ENCODE data around the gene GTF2E1. TPM values are rescaled to one million over a fixed set of nuclear protein-coding genes. Genes with fewer than 3 reads are reported as not detected.

Gene GTF2E1
- total RNA-seq, 1 donor from 2014 or later: 25.9 TPM

DNA sequence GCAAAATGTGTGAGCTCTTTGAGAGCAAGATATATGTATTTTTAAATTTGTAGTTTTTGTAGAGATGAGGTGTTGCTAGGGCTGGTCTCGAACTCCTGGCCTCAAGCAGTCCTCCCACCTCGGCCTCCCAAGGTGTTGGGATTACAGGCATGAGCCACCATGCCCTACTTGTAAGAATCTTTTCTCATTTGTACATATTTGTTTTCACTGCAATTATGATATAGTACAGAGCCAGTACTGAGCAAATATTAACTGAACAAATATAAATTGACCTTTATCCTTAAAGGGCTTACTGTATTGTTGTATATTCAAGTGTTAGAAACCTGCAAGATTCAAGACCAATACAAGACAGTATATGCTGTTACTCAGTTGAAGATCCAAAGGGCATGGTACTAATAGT lies 53.4 kb downstream of the GTF2E1 start:
- H3K9me3 Mint-ChIP-seq: no peaks in the 10 kb centered on the region
- no peaks in the 10 kb centered on the region for H3K4me1 Mint-ChIP-seq
- peaks cover 3% of the 10 kb centered on the region for H3K27me3 Mint-ChIP-seq
- H3K4me3 Mint-ChIP-seq: no peak overlapping the region
- no peaks in the 10 kb centered on the region for H3K36me3 Mint-ChIP-seq (ENCODE audit: low read depth)
- no peak overlapping the region for H3K27ac Mint-ChIP-seq
- intact Hi-C loops (cut with micrococcal nuclease): loop anchor here (1.0 to 10.0 kb wide), 4 partner anchors 53 to 551 kb away; partner anchors contain the start of genes GTF2E1 and RABL3
- DNase-seq: no peak

DNA sequence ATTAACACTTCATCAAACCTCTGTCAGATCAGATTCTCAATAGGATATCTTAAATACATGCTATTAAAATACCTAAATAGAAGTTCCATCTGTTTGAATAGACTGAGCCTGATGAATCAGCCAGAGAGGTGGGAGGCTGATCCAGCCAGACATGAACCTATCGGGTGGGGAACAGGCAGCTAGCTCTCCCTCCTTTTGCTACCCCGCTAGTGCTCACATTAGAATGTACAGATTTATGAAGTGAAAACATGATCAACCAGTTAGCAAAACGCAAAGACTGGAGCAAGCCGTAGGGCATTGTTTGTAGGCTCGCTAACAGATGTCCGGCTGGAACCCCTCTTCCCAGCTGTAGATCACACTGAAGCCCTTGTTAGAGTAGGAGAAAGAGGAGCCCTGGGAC lies 54.4 kb downstream of the GTF2E1 start:
- H3K27ac Mint-ChIP-seq: no peak overlapping the region
- no peaks in the 10 kb centered on the region for H3K36me3 Mint-ChIP-seq (ENCODE audit: low read depth)
- H3K4me1 Mint-ChIP-seq: no peaks in the 10 kb centered on the region
- peaks cover 3% of the 10 kb centered on the region for H3K27me3 Mint-ChIP-seq
- no peak overlapping the region for H3K4me3 Mint-ChIP-seq
- no peaks in the 10 kb centered on the region for H3K9me3 Mint-ChIP-seq
- DNase-seq: no peak
- intact Hi-C loops (cut with micrococcal nuclease): loop anchor here (10.0 kb wide), 2 partner anchors 382 to 552 kb away; no protein-coding TSS in a partner anchor

DNA sequence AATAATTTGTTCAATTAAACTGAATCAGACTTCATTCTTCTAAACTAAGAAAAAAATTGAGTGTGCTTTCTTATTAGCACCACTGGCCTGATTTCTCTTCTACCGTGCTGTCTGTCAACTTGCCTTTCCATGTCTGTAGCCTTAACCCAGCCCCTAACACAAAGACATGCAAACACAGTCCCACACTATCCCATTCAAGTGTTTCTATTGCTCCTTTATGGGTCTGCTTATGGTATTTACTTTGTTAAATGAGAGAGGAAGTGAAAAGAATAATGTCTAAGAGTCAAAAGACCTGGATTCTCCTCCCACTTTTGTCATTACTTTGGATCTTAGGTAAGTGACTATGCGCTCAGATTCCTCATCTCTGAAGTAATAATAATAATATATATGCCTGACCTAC lies 55.3 kb downstream of the GTF2E1 start:
- Mint-ChIP-seq H3K27me3 (peaks cover 3% of the 10 kb centered on the region), H3K4me1 (no peaks in the 10 kb centered on the region), H3K27ac (no peak overlapping the region), H3K4me3 (no peak overlapping the region), H3K9me3 (no peaks in the 10 kb centered on the region), H3K36me3 (ENCODE audit: low read depth) (no peaks in the 10 kb centered on the region)
- intact Hi-C loops (cut with micrococcal nuclease): loop anchor here (10.0 kb wide), 2 partner anchors 383 to 553 kb away; no protein-coding TSS in a partner anchor
- DNase-seq: no peak

DNA sequence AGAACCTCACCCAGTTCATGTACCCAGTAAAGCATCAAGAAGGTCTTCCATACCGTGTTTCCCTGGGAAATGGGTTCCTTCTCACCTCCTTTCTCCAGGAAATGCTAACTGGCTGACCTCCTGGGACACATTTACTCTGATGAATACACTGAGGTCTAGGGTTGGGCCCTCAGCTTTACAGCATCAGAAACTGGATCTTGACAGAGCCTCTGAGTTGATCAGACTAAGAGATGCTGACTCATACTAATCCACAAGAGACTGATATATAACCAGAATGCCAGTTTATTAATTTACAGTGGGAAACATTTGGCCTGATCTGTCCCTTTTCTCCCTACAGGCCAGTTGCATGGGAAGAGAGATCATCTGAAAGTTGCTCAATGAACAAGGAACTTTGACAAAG lies 55.8 kb downstream of the GTF2E1 start:
- no peak for DNase-seq
- intact Hi-C loops (cut with micrococcal nuclease): loop anchor here (10.0 kb wide), 2 partner anchors 384 to 554 kb away; no protein-coding TSS in a partner anchor
- Mint-ChIP-seq H3K4me3 (no peak overlapping the region), H3K9me3 (no peaks in the 10 kb centered on the region), H3K4me1 (no peaks in the 10 kb centered on the region), H3K27me3 (peaks cover 3% of the 10 kb centered on the region), H3K36me3 (ENCODE audit: low read depth) (no peaks in the 10 kb centered on the region), H3K27ac (no peak overlapping the region)

DNA sequence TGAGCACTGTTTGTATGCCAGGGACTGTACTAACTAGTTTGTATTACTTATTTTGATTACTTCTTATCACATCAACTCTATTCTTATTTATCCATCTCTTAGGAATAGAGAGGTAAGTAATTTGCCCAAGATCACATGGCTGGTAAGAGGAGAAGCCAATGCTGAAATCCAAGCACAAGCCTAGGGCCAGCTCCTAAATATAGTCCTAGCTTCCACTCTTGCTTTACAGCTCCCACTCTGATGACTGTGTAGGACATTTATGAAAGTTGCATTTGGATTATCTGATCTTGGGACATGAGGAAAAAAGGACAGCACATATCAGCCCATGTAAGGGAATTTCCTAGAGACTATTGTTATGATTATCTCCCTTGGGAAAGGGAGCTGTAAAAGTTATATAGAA lies 58.1 kb downstream of the GTF2E1 start:
- intact Hi-C loops (cut with micrococcal nuclease): no loop called here
- Mint-ChIP-seq H3K4me1 (no peaks in the 10 kb centered on the region), H3K4me3 (no peak overlapping the region), H3K27ac (no peak overlapping the region), H3K36me3 (ENCODE audit: low read depth) (no peaks in the 10 kb centered on the region), H3K9me3 (no peaks in the 10 kb centered on the region), H3K27me3 (peaks cover 2% of the 10 kb centered on the region)
- no peak for DNase-seq

DNA sequence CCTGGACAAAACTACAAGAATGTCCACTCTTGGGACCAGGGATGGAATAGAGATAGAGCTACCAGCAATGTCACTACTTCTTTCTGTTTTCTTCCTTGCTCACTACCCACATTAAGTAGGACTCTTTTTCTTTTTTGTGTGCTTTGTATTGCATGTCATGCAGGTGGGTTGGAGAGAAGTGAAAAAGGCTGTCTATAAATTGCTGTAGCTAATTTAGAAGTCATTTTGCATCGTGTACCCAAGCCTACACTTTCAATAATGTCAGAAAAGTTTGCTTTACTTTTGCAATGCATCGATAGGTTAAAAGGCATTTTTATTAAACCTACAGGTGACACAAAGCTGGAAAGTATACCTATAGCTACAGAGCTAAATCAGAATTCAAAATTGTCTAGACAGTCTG lies 58.9 kb downstream of the GTF2E1 start:
- intact Hi-C loops (cut with micrococcal nuclease): no loop called here
- H3K4me3 Mint-ChIP-seq: no peak overlapping the region
- no peaks in the 10 kb centered on the region for H3K9me3 Mint-ChIP-seq
- H3K27me3 Mint-ChIP-seq: peaks cover 2% of the 10 kb centered on the region
- no peaks in the 10 kb centered on the region for H3K4me1 Mint-ChIP-seq
- DNase-seq: no peak
- H3K36me3 Mint-ChIP-seq (ENCODE audit: low read depth): no peaks in the 10 kb centered on the region
- no peak overlapping the region for H3K27ac Mint-ChIP-seq

DNA sequence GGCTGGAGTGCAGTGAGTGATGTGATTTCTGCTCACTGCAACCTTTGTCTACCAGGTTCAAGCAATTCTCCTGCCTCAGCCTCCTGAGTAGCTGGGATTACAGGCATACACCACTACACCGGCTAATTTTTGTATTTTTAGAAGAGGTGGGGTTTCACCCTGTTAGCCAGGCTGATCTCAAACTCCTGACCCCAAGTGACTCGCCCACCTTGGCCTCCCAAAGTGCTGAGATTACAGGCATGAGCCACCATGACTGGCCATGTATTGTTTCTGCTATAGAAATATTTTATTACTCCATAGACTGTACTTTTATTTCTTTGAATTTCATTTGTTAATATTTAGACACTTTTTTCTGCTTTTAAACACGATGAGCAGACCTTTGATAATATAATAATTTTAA lies 60.4 kb downstream of the GTF2E1 start:
- Mint-ChIP-seq H3K4me3 (no peak overlapping the region), H3K4me1 (no peaks in the 10 kb centered on the region), H3K9me3 (no peaks in the 10 kb centered on the region), H3K36me3 (ENCODE audit: low read depth) (no peaks in the 10 kb centered on the region), H3K27me3 (peaks cover 3% of the 10 kb centered on the region), H3K27ac (no peak overlapping the region)
- DNase-seq: no peak
- intact Hi-C loops (cut with micrococcal nuclease): no loop called here

DNA sequence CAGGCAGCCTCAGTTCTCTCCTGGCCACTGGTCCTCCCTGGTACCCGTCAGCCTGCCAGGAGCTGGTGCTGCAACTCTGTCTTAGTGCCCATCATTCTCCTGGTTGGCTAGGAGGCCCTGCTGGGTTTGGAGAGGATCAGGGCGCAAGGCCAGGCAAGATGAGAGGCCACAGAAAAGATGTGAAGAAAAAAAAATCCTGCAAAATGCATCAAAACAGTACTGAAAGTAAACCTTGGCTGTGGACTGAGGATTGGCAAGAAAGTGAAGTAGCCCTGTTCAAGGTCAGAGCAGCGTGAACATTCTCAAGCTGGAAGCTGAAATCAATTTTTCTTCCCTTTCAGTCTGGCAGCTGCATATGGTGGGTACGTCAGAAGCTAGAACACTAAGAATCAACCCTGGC lies 74.2 kb downstream of the GTF2E1 start:
- no peak overlapping the region for H3K4me3 Mint-ChIP-seq
- H3K4me1 Mint-ChIP-seq: no peaks in the 10 kb centered on the region
- DNase-seq: no peak
- H3K36me3 Mint-ChIP-seq (ENCODE audit: low read depth): no peaks in the 10 kb centered on the region
- peaks cover 6% of the 10 kb centered on the region for H3K27me3 Mint-ChIP-seq
- H3K27ac Mint-ChIP-seq: no peak overlapping the region
- no peaks in the 10 kb centered on the region for H3K9me3 Mint-ChIP-seq
- intact Hi-C loops (cut with micrococcal nuclease): no loop called here

DNA sequence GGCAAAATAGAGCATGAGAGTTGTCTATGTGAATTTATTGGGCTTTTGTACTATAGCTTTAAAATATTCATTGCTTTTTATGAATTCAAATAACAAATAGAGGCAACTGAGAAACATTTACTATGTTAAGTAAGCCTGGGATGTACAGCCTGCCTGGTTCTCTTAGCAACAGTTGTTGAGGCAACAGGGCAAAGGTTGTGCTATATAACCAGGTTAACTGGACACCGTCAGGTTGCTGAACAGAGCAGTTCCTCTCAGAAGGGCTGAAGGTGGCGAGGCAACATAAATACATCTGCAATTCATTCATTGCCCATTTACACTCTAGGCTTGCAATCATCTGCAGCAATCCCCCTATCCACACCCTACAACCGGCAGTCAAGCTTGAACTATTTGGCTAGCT lies 78.2 kb downstream of the GTF2E1 start:
- H3K4me1 Mint-ChIP-seq: no peaks in the 10 kb centered on the region
- no peak overlapping the region for H3K27ac Mint-ChIP-seq
- H3K27me3 Mint-ChIP-seq: peaks cover 4% of the 10 kb centered on the region
- H3K36me3 Mint-ChIP-seq (ENCODE audit: low read depth): no peaks in the 10 kb centered on the region
- no peaks in the 10 kb centered on the region for H3K9me3 Mint-ChIP-seq
- no peak for DNase-seq
- intact Hi-C loops (cut with micrococcal nuclease): no loop called here
- H3K4me3 Mint-ChIP-seq: no peak overlapping the region

GRCh38 chr3:120821426-120821825 lies 78.9 kb downstream of the GTF2E1 start:
- Mint-ChIP-seq H3K27me3 (peaks cover 4% of the 10 kb centered on the region), H3K4me3 (no peak overlapping the region), H3K27ac (no peak overlapping the region), H3K36me3 (ENCODE audit: low read depth) (no peaks in the 10 kb centered on the region), H3K4me1 (no peaks in the 10 kb centered on the region), H3K9me3 (no peaks in the 10 kb centered on the region)
- no peak for DNase-seq
- intact Hi-C loops (cut with micrococcal nuclease): no loop called here

GRCh38 chr3:120823156-120823555 lies 80.6 kb downstream of the GTF2E1 start:
- no peak overlapping the region for H3K27ac Mint-ChIP-seq
- intact Hi-C loops (cut with micrococcal nuclease): no loop called here
- no peaks in the 10 kb centered on the region for H3K9me3 Mint-ChIP-seq
- no peak overlapping the region for H3K4me3 Mint-ChIP-seq
- H3K4me1 Mint-ChIP-seq: no peaks in the 10 kb centered on the region
- H3K27me3 Mint-ChIP-seq: peaks cover 2% of the 10 kb centered on the region
- DNase-seq: no peak
- no peaks in the 10 kb centered on the region for H3K36me3 Mint-ChIP-seq (ENCODE audit: low read depth)

GRCh38 chr3:120824613-120825012 lies 82.1 kb downstream of the GTF2E1 start:
- no peaks in the 10 kb centered on the region for H3K36me3 Mint-ChIP-seq (ENCODE audit: low read depth)
- H3K4me3 Mint-ChIP-seq: no peak overlapping the region
- no peaks in the 10 kb centered on the region for H3K9me3 Mint-ChIP-seq
- H3K4me1 Mint-ChIP-seq: no peaks in the 10 kb centered on the region
- no peak for DNase-seq
- intact Hi-C loops (cut with micrococcal nuclease): no loop called here
- H3K27me3 Mint-ChIP-seq: peaks cover 2% of the 10 kb centered on the region
- no peak overlapping the region for H3K27ac Mint-ChIP-seq

GRCh38 chr3:120828796-120829195 lies 86.3 kb downstream of the GTF2E1 start:
- H3K4me1 Mint-ChIP-seq: no peaks in the 10 kb centered on the region
- H3K4me3 Mint-ChIP-seq: no peak overlapping the region
- no peak for DNase-seq
- H3K36me3 Mint-ChIP-seq (ENCODE audit: low read depth): no peaks in the 10 kb centered on the region
- intact Hi-C loops (cut with micrococcal nuclease): no loop called here
- peaks cover 2% of the 10 kb centered on the region for H3K27me3 Mint-ChIP-seq
- H3K27ac Mint-ChIP-seq: no peak overlapping the region
- no peaks in the 10 kb centered on the region for H3K9me3 Mint-ChIP-seq

DNA sequence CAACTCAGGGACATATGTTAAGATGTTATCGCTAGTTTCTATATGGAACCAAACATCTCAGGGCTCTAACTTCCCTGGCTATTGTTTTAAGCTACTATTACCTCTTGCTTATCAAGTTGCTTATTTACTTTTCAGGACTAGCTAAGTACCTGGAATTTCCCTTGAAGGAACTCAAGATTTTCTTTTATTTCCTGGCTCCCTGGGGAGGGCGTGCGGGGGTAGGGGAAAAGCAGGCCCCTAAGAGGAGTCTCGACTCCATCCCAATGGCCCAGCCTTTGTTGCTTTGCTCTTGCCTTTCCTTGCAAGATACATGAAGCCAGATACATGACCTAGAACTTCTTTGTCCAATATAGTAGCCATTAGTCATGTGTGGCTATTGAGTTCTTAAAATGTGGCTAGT lies 88.5 kb downstream of the GTF2E1 start:
- intact Hi-C loops (cut with micrococcal nuclease): no loop called here
- Mint-ChIP-seq H3K36me3 (ENCODE audit: low read depth) (no peaks in the 10 kb centered on the region), H3K27ac (no peak overlapping the region), H3K27me3 (no peaks in the 10 kb centered on the region), H3K9me3 (no peaks in the 10 kb centered on the region), H3K4me3 (no peak overlapping the region), H3K4me1 (no peaks in the 10 kb centered on the region)
- no peak for DNase-seq
